HG03060 (cell line): ENCODE results near the gene HINT1.

Source experiments
- ATAC-seq: cut with Tn5 transposase; IDR thresholded peaks from one replicate; pipeline ENCODE4 v1.9.1; 2021; ENCODE audit warnings: low read depth, moderate number of reproducible peaks; ENCODE audit not compliant: unreplicated experiment

The HINT1 gene

GRCh38 chr5:131114754-131115153, 50.3 kb downstream of the HINT1 start:
- no peak for ATAC-seq

DNA sequence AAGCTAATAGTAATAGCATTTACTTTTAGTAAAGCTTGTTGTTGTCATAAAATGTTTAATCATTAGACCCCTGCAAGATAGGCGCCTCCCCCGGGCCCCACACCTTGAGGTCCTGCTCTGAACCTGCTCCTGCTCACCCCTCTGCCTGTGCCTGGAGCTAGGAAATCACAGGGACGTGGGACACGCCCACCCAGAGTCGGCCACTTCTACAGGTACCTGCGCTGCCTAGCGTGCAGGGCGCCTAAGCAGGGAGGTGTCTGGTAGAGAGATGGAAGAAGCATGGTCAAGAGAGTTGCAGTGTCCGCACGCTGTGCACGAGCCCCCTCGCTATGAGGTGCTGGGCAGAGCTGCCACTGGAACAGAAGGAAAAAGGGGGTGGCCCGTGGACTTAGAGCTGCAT, 52.6 kb downstream of the HINT1 start:
- ATAC-seq = no peak

DNA sequence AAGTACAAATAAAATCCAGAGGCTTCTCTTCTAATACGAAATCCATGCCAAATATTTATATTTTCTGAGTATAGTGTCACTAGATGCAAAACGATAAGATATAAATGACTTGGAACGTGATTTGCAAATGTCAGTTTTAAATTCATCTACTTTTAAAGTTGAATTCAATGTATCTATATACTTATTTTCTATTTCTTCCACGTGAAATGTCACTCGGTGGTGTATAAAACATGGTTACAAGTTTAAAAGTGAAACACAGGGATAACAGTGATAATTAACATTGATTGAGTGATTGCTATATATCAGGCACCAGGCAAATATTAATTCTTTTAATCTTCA, 54.8 kb downstream of the HINT1 start:
- ATAC-seq = no peak

GRCh38 chr5:131109540-131110255, 55.4 kb downstream of the HINT1 start:
- peak; percentile 87 for ATAC-seq
